DND-41 (cell line): ENCODE measurements around the gene ZGPAT.

Experiments
- CTCF ChIP-seq: IDR thresholded peaks from 2 replicates; pipeline ENCODE4 v1.5.1; 2012; ENCODE audit warnings: borderline replicate concordance, low read length, moderate library complexity, mild to moderate bottlenecking; ENCODE audit not compliant: poor library complexity, severe bottlenecking; ENCODE audit errors: extremely low read depth
- EZH2 ChIP-seq: IDR thresholded peaks from 3 replicates; pipeline ENCODE4 v1.6.1; 2012; ENCODE audit warnings: borderline replicate concordance, low read depth, mild to moderate bottlenecking, moderate library complexity, low read length, inconsistent platforms; ENCODE audit not compliant: severe bottlenecking

GRCh38 chr20:63688228-63689045, 19.4 kb upstream of the ZGPAT start:
- TF ChIP-seq CTCF, result no peak
- no peak for TF ChIP-seq EZH2
